ENCODE measurements around the gene CDK2AP2. TPM values are rescaled to one million over a fixed set of nuclear protein-coding genes. Genes with fewer than 3 reads are reported as not detected.

Gene CDK2AP2
- polyA plus RNA-seq, 4 donors, result 28.4 to 60.1 (median 44.1) TPM

GRCh38 chr11:67504005-67504949, 3.7 kb downstream of the CDK2AP2 start:
- DNase-seq (ENCODE audit: low read depth in 4 of 4, low spot score in 3 of 4), result no peak

- DNase-seq (ENCODE audit: low read depth in 4 of 4, low spot score in 3 of 4), result no peak
These were observed 4.6 kb downstream of the CDK2AP2 start for GRCh38 chr11:67503119-67504004.

DNA sequence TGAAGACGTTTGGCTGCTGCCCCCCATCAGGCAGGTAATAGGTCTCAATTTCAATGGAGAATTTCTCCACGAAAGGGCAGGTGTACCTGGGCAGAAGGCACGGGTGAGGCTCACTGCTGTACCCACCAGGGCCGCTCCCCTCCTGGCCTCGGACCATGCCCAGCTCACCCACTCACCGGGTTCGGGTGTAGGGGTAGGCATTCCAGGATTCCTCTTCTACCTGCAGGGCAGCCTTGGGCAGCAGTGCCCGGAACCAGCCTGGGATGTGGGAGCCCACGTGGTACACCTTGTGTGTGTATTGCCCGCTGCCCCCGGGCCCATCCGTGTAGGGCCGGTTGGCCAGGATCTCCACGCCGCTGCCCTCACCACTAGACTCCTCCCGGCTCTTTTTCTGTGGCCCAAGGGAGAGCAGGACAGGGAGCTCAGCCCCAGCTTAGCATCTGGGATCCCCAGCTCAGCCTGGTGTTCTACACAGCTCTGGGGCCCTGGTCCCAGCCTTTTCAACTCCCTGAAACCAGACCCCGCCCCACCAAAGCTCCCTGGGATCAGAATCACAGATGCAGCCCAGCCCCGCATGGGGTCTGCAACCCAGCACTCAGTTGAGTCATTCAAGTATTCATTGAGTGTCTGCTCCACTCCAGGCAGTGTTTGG, 5.5 kb downstream of the CDK2AP2 start:
- DNase-seq (ENCODE audit: low read depth in 4 of 4, low spot score in 3 of 4), result no peak

DNA sequence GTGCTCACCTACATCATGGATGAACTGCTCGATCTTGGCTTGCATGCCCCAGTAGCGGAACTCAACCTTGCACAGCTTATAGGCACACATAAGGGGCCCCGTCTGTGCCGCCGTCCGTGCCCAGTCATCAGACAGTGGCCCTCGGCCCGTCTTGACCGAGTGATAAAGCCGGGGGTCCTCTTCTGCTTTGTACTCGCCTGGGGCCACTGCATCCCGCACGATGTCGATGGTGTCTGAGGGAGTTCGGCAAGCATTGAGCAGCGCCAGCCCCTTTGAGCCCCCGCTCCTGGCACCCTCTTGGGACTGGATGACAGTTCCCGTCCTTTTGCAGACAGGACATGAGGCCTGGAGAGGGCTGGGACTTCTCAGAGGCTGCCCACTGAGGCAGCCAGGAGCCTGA, 6.1 kb downstream of the CDK2AP2 start:
- no peak for DNase-seq (ENCODE audit: low read depth in 4 of 4, low spot score in 3 of 4)

DNA sequence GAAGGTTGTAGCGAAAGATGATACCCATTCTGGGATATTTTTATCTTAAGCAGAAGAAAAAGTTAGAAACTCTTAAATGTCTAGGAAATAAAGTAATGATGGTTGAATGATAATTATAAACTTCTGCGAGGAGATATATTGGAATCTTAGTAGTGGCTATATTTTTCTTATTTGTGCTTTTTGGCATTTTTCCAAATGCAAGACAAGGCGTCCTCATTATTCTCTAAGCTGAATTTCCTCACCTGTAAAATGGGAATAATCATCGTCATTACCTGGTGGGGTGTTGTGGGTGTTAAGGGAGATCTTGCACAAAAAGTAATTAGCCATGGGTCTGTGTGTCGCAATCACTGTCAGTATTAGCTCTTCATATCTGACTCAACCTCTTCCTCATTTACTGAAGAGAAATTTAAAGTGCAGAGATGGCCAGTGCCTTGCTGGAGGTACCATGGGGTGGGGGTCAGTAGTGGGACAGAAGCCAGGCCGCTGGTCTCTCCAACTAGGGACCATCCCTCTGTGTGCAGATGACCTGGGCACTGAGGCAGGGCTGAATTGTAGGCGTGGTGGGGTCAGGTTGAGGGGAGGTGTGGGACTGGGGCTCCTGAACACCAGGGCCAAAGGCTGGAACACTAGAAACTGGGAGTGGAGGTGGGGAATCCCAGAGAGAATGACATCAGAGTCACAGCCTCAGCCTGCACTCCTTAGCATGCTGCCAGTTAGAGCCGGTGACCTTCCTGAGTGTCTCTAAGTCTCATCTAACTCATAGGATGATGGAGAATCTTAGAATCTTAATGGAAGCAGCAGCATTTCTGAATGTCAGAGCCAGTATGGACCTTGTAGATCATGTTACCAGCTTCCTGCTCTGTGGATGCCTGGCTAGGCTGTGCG, 6.9 kb downstream of the CDK2AP2 start:
- no peak for DNase-seq (ENCODE audit: low read depth in 4 of 4, low spot score in 3 of 4)

GRCh38 chr11:67500484-67500821, 7.5 kb downstream of the CDK2AP2 start:
- no peak for DNase-seq (ENCODE audit: low read depth in 4 of 4, low spot score in 3 of 4)

DNA sequence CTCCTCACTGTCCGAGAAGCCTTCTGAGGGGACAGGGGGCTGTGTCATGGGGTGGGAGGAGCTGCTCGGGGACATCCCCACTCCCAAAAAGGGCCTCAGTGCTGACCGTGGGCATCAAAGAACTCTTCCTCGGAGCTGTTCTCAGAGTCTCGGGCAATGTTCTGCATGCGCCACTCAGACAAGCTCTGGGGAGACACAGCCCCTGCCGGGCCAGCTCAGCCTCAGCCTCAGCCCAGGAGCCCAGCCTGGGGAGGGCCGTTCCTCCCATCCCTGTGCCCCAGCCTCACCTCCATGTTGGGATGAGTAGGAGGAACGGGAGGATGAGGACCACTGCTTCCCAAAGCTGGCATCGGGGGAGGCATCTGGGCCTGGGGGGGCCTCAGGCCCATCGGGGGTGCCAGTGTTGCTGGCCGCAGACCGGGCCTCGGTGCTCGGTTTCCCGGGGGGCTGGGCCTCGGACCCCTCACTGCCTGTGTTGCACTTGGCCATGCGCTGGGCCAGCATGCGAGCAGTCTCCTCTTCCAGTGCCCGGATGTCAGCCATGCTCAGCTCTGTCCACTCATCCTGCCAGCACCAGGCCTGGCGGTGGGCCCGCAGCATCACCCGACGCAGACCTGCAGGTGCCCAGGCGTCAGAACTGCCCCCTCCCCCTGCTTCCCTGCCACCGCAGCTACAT, 8.0 kb downstream of the CDK2AP2 start:
- DNase-seq (ENCODE audit: low read depth in 4 of 4, low spot score in 3 of 4), result no peak

DNA sequence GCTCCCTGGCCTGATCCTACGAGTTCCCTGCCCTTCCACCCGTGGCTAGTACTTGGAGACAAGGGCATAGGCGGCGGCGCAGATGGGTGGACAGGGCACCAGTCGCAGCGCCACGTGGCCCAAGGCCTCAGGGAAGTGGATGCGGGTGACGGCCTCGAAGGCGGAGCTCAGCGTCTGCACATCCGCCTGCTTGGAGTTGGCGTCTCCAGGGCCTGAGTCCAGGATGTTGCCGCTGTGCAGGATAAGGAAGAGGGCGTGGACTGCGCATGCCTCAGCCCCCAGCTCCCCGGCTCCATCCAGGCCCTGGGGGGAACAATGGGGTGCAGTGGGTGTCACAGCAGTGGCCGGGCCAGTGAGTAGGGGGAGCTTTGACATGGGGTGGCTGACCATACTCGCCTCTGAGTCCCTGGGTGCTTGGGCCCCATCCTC, 9.4 kb downstream of the CDK2AP2 start:
- DNase-seq (ENCODE audit: low read depth in 4 of 4, low spot score in 3 of 4), result no peak

GRCh38 chr11:67497656-67498291, 10.2 kb downstream of the CDK2AP2 start:
- DNase-seq (ENCODE audit: low read depth in 4 of 4, low spot score in 3 of 4), result no peak

- DNase-seq (ENCODE audit: low read depth in 4 of 4, low spot score in 3 of 4), result no peak
These were observed 11.8 kb downstream of the CDK2AP2 start for GRCh38 chr11:67496113-67496512.

- no peak for DNase-seq (ENCODE audit: low read depth in 4 of 4, low spot score in 3 of 4)
These were observed 12.5 kb downstream of the CDK2AP2 start for GRCh38 chr11:67495234-67496005.

DNA sequence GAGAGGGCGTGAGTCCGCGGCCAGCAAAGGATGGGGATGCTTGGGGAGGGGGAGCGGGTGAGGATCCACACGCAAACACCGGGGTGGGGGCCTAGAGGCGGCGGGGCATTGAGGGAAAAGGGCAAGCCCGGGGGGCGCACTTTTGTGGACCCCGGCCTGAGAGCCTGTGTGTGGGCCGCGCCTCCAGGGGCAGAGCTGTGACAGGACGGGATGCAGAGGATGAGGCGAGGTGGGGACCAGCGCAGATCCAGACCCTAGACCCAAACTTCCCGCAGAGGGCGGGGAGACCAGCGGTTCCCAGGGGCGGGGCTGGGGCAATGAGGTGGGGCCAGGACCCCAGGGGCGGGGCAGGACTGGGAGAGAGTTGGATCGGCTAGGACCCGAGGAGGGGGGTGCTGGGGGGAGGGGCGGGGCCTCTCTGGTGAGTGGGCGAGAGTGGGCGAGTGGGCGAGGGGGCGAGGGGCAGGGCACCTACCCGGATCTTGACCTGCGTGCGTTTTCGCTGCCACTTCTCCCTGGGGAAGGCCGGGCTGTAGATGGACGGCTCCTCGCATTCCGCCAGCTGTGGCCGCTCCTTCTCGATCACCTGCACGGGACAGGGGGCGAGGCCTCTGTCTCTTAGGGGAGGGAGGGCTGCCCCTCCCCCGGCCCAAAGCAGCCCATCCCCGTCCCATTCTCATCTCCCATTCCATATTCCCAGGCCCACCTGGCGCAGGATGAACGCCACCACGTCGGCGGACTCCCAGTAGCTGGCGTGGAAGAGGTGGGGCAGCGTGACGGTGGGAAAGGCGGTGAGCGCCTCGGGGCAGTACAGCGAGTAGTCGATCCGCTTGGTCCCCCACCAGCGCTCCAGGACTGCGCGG, 13.4 kb downstream of the CDK2AP2 start:
- DNase-seq (ENCODE audit: low read depth in 4 of 4, low spot score in 3 of 4), result no peak

DNA sequence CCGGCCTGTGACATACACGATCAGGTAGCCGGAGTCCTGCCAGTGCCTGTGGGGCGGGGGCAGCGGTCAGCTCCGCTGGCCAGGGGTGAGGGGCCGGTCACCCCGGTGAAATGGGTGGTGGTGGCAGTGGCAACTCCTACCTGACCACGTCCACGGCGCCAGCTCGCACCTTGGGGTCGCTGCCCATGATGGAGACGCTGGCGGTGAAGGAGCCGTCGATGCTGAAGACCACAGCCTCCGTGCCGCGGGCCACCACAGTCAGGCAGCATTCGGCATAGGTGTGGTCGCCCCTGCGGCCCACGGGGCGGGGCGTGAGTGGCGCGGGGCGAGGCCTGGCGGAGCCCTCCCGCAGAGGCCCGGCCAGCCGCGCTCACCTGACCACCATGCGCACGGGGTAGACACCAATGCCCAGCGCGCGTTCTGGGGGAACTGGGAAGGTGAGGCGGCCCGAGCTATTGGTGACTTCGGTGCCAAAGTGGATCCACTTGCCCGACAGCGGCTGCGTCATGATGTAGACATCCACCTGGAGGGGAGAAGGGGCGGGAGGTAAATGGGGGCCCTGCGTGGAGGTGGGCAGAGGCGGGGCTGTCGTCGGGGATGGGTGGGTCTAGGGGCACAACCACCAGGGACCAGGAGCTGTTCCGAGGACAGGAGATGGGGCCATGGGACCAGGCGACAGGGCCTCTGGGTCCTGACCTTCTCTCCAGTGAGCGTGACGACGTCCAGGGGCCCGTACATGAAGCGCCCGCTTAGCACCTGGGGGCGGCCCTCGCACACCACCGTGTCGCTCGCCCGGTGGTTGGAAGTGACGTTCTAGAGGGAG, 14.2 kb downstream of the CDK2AP2 start:
- no peak for DNase-seq (ENCODE audit: low read depth in 4 of 4, low spot score in 3 of 4)

GRCh38 chr11:67492801-67493547, 15.0 kb downstream of the CDK2AP2 start:
- no peak for DNase-seq (ENCODE audit: low read depth in 4 of 4, low spot score in 3 of 4)

DNA sequence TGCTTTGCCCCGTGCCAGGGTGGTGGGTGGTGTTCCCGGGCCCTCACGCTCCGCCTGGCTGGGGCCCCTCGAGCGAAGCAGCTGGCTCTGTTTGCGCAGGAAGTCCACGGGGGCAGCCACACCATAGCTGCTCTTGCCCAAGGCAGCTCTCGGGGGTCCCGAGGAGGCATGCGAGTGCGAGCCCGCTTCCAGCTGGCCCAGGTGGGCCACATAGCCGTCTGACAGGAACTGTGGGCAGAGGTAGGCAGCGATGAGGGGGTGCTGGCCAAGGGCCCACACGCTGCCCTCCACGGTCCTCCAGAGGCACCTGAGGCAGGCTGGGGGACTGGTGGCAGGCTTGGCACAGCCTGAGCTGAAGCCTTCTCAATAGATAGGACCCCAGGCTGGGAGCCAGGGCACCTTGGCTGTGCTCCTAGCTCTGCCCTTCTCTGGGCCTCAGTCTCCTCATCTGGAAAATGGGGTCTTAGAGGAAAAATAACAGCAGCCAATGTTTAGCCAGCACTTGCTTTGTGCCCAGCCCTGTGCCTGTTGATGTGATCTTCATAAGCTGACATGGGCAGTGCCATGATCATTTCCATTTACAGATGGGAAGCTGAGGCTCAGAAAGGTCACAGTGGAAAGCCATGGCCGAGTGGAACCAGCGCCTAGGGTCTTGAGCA, 15.8 kb downstream of the CDK2AP2 start:
- no peak for DNase-seq (ENCODE audit: low read depth in 4 of 4, low spot score in 3 of 4)
